WTC11 (cell line): ENCODE measurements around the gene OGFR. TPM values are rescaled to one million over a fixed set of nuclear protein-coding genes. Genes with fewer than 3 reads are reported as not detected.

ENCODE experiments used
- ATAC-seq: fragments of 200-7000 bp; cut with Tn5 transposase; 2 replicates; pipeline ENCODE4 v1.10.0; 2021; ENCODE audit warnings: mild to moderate bottlenecking, moderate library complexity
- CTCF ChIA-PET: fragments of 300-600 bp; sonication (Branson Sonifier 250); formaldehyde crosslinking; loops from one replicate; lab custom pipeline; 2021; ENCODE audit warnings: antibody characterized with exemption; lab: Charles Lee
- POLR2A ChIA-PET: fragments of 350-600 bp; sonication (Branson Sonifier 250); formaldehyde crosslinking; loops from one replicate; lab custom pipeline; 2021; ENCODE audit warnings: antibody characterized with exemption; lab: Charles Lee
- DNase-seq: peaks from one replicate; pipeline ENCODE4 v3.0.0; 2021; ENCODE audit warnings: low spot score
- H3K27ac Mint-ChIP-seq: 2 replicates; pipeline ENCODE4 v1.8.0; 2021; ENCODE audit warnings: mixed read lengths
- H3K27me3 Mint-ChIP-seq: 2 replicates; pipeline ENCODE4 v1.8.0; 2021; ENCODE audit warnings: low read depth, mild to moderate bottlenecking, moderate library complexity, mixed read lengths
- H3K36me3 Mint-ChIP-seq: 2 replicates; pipeline ENCODE4 v1.8.0; 2021; ENCODE audit warnings: mixed read lengths
- H3K4me1 Mint-ChIP-seq: 2 replicates; pipeline ENCODE4 v1.8.0; 2022; ENCODE audit warnings: mixed read lengths
- H3K4me3 Mint-ChIP-seq: 2 replicates; pipeline ENCODE4 v1.8.0; 2021; ENCODE audit warnings: mild to moderate bottlenecking, moderate library complexity, mixed read lengths
- H3K9me3 Mint-ChIP-seq: 2 replicates; pipeline ENCODE4 v1.8.0; 2021; ENCODE audit warnings: mixed read lengths
- CREB1 ChIP-seq: sonication (generic); formaldehyde crosslinking; IDR thresholded peaks from 2 replicates; pipeline ENCODE4 v1.8.0; 2023; ENCODE audit warnings: mild to moderate bottlenecking, missing genetic modification reagents
- EMX1 ChIP-seq: fragments of 250-450 bp; sonication (Bioruptor Pico); IDR thresholded peaks from 2 replicates; pipeline ENCODE4 v1.8.0; 2021; ENCODE audit warnings: mild to moderate bottlenecking
- ESRRA ChIP-seq: sonication (generic); formaldehyde crosslinking; IDR thresholded peaks from 2 replicates; pipeline ENCODE4 v1.8.1; 2022; ENCODE audit warnings: mild to moderate bottlenecking, missing genetic modification reagents, borderline replicate concordance
- ETV6 ChIP-seq: sonication (generic); formaldehyde crosslinking; IDR thresholded peaks from 2 replicates; pipeline ENCODE4 v1.8.1; 2022; ENCODE audit warnings: mild to moderate bottlenecking, missing genetic modification reagents
- FOXK1 ChIP-seq: sonication (generic); formaldehyde crosslinking; IDR thresholded peaks from 2 replicates; pipeline ENCODE4 v1.8.0; 2022; ENCODE audit warnings: mild to moderate bottlenecking, moderate library complexity, missing genetic modification reagents
- HMGA2 ChIP-seq: fragments of 250-450 bp; sonication (Bioruptor Pico); IDR thresholded peaks from 2 replicates; pipeline ENCODE4 v1.4.0; 2021; ENCODE audit warnings: mild to moderate bottlenecking, moderate library complexity
- IRF2 ChIP-seq: sonication (generic); formaldehyde crosslinking; IDR thresholded peaks from 2 replicates; pipeline ENCODE4 v1.8.0; 2022; ENCODE audit warnings: low read depth, missing genetic modification reagents, borderline replicate concordance
- SMAD3 ChIP-seq: sonication (generic); formaldehyde crosslinking; IDR thresholded peaks from 2 replicates; pipeline ENCODE4 v1.8.0; 2022; ENCODE audit warnings: missing genetic modification reagents, mild to moderate bottlenecking, borderline replicate concordance
- TEAD4 ChIP-seq: sonication (generic); formaldehyde crosslinking; IDR thresholded peaks from 2 replicates; pipeline ENCODE4 v1.8.0; 2022; ENCODE audit warnings: mild to moderate bottlenecking, missing genetic modification reagents
- ZBTB21 ChIP-seq: sonication (generic); formaldehyde crosslinking; IDR thresholded peaks from 2 replicates; pipeline ENCODE4 v1.8.1; 2023; ENCODE audit warnings: mild to moderate bottlenecking, missing genetic modification reagents, borderline replicate concordance
- ZNF138 ChIP-seq: sonication (generic); formaldehyde crosslinking; conservative IDR thresholded peaks from 2 replicates; pipeline ENCODE4 v1.8.1; 2022; ENCODE audit warnings: mild to moderate bottlenecking, moderate library complexity, missing genetic modification reagents
- ZNF263 ChIP-seq: sonication (generic); formaldehyde crosslinking; IDR thresholded peaks from 2 replicates; pipeline ENCODE4 v1.8.1; 2022; ENCODE audit warnings: low read depth, mild to moderate bottlenecking, moderate library complexity, missing genetic modification reagents
- total RNA-seq: library from RNA; stranded (reverse); gene quantifications from 3 replicates; pipeline ENCODE4 v1.2.3, GENCODE V29; 2021
- TF ChIP-seq, protein P1 (sequence below): sonication (generic); formaldehyde crosslinking; conservative IDR thresholded peaks from 2 replicates; pipeline ENCODE4 v1.8.1; 2022; ENCODE audit warnings: mild to moderate bottlenecking, missing genetic modification reagents
- TF ChIP-seq, protein P2 (sequence below): sonication (generic); formaldehyde crosslinking; IDR thresholded peaks from 2 replicates; pipeline ENCODE4 v1.8.0; 2022; ENCODE audit warnings: mild to moderate bottlenecking, missing genetic modification reagents
- TF ChIP-seq, protein P3 (sequence below): sonication (generic); formaldehyde crosslinking; IDR thresholded peaks from 2 replicates; pipeline ENCODE4 v1.8.0; 2022; ENCODE audit warnings: mild to moderate bottlenecking, missing genetic modification reagents
- TF ChIP-seq, protein P4 (sequence below): sonication (generic); formaldehyde crosslinking; IDR thresholded peaks from 2 replicates; pipeline ENCODE4 v1.8.1; 2023; ENCODE audit warnings: mild to moderate bottlenecking, missing genetic modification reagents, moderate library complexity
- TF ChIP-seq, protein P5 (sequence below): fragments of 250-450 bp; sonication (Bioruptor Pico); IDR thresholded peaks from 2 replicates; pipeline ENCODE4 v1.8.0; 2021; ENCODE audit warnings: mild to moderate bottlenecking
- TF ChIP-seq, protein P6 (sequence below): sonication (generic); formaldehyde crosslinking; IDR thresholded peaks from 2 replicates; pipeline ENCODE4 v1.8.1; 2022; ENCODE audit warnings: low read depth, mild to moderate bottlenecking, moderate library complexity, missing genetic modification reagents, borderline replicate concordance

OGFR gene
- total RNA-seq, 1 experiment from 2014 or later = 43.3 TPM

DNA sequence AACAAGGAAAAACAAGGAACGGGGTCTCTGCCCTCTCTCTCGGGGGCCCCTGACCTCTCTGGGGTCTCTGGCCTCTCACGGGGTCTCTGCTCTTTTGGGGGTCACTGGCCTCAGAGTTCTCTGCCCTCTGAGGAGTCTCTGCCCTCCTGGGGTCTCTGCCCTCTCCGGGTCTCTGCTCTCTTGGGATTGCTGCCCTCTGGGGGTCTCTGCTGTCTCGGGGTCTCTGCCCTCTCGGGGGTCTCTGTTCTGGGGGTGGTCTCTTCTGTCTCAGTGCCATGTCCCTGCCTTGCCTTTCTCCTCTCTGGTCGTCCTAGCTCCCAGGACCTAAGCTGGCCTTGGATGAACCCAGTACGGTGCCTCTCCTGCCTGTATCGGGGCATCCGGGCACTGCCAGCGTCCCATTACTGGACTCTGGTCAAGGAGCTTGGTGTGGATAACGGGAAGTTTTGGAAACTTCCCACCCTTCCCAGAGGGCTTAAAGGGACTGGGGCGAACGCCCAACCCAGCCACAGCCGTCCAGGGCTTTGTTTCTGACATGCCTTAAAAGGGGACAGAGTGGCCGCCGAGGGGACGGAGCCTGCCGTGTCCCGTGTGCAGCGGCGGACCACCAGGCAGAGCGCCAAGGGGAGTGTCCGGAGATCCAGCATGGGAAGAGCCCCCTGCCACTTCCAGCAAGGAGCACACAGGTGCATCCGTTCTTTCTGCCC is 33.1 kb upstream of the OGFR start:
- Mint-ChIP-seq H3K27ac (no peak overlapping the region), H3K27me3 (no peaks in the 10 kb centered on the region), H3K9me3 (no peaks in the 10 kb centered on the region), H3K36me3 (no peaks in the 10 kb centered on the region), H3K4me1 (peaks cover 6% of the 10 kb centered on the region), H3K4me3 (no peak overlapping the region)
- CTCF ChIA-PET = no interaction called here
- ATAC-seq (no peak), DNase-seq (no peak)
- POLR2A ChIA-PET = no interaction called here
- no peak for TF ChIP-seq IRF2 (CRISPR knock-in tag)
- TF ChIP-seq, protein P1, sequence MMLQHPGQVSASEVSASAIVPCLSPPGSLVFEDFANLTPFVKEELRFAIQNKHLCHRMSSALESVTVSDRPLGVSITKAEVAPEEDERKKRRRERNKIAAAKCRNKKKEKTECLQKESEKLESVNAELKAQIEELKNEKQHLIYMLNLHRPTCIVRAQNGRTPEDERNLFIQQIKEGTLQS (CRISPR knock-in tag) = no peak
- TF ChIP-seq TEAD4 (CRISPR knock-in tag) = no peak
- TF ChIP-seq HMGA2 (CRISPR knock-in tag) = no peak
- TF ChIP-seq, protein P2, sequence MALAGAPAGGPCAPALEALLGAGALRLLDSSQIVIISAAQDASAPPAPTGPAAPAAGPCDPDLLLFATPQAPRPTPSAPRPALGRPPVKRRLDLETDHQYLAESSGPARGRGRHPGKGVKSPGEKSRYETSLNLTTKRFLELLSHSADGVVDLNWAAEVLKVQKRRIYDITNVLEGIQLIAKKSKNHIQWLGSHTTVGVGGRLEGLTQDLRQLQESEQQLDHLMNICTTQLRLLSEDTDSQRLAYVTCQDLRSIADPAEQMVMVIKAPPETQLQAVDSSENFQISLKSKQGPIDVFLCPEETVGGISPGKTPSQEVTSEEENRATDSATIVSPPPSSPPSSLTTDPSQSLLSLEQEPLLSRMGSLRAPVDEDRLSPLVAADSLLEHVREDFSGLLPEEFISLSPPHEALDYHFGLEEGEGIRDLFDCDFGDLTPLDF (CRISPR knock-in tag) = no peak
- TF ChIP-seq, protein P3, sequence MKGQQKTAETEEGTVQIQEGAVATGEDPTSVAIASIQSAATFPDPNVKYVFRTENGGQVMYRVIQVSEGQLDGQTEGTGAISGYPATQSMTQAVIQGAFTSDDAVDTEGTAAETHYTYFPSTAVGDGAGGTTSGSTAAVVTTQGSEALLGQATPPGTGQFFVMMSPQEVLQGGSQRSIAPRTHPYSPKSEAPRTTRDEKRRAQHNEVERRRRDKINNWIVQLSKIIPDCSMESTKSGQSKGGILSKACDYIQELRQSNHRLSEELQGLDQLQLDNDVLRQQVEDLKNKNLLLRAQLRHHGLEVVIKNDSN (CRISPR knock-in tag) = no peak
- TF ChIP-seq SMAD3 (CRISPR knock-in tag) = no peak
- TF ChIP-seq ETV6 (CRISPR knock-in tag) = no peak
- TF ChIP-seq, protein P4, sequence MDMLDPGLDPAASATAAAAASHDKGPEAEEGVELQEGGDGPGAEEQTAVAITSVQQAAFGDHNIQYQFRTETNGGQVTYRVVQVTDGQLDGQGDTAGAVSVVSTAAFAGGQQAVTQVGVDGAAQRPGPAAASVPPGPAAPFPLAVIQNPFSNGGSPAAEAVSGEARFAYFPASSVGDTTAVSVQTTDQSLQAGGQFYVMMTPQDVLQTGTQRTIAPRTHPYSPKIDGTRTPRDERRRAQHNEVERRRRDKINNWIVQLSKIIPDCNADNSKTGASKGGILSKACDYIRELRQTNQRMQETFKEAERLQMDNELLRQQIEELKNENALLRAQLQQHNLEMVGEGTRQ (CRISPR knock-in tag) = no peak
- TF ChIP-seq ZNF263 (CRISPR knock-in tag) = no peak
- TF ChIP-seq ESRRA (CRISPR knock-in tag) = no peak
- no peak for TF ChIP-seq ZNF138
- no peak for TF ChIP-seq CREB1
- no peak for TF ChIP-seq EMX1 (CRISPR knock-in tag)
- no peak for TF ChIP-seq FOXK1
- TF ChIP-seq, protein P5, sequence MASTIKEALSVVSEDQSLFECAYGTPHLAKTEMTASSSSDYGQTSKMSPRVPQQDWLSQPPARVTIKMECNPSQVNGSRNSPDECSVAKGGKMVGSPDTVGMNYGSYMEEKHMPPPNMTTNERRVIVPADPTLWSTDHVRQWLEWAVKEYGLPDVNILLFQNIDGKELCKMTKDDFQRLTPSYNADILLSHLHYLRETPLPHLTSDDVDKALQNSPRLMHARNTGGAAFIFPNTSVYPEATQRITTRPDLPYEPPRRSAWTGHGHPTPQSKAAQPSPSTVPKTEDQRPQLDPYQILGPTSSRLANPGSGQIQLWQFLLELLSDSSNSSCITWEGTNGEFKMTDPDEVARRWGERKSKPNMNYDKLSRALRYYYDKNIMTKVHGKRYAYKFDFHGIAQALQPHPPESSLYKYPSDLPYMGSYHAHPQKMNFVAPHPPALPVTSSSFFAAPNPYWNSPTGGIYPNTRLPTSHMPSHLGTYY (CRISPR knock-in tag) = no peak

DNA sequence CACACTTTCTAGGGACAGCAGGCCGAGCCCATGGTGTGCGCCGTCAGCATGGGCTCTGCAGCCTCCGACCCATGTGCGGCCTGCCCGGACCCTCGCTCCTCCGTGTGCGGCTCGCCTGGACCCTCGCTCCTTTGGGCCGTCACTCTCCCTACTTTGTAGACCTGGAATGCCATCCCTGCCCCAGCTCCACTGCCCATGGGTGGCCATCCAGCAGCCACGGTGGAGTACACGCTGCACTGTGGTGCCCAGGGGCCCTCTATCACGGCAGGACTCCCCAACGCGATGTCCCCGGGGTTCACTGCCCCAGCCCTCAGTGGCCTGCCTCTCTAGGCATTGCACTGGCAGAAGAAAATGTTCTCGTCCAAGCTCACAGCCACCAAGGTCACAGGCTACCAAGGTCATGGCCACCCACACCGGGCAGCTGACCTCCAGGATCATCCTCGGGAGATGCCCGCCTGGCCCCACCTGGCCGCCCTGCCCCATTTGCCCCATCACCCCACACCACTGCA is 32.5 kb upstream of the OGFR start:
- Mint-ChIP-seq H3K4me3 (no peak overlapping the region), H3K27me3 (no peaks in the 10 kb centered on the region), H3K36me3 (no peaks in the 10 kb centered on the region), H3K4me1 (peaks cover 10% of the 10 kb centered on the region), H3K9me3 (no peaks in the 10 kb centered on the region), H3K27ac (no peak overlapping the region)
- TF ChIP-seq, protein P2 (CRISPR knock-in tag) = no peak
- no peak for TF ChIP-seq ZBTB21 (CRISPR knock-in tag)
- TF ChIP-seq, protein P6, sequence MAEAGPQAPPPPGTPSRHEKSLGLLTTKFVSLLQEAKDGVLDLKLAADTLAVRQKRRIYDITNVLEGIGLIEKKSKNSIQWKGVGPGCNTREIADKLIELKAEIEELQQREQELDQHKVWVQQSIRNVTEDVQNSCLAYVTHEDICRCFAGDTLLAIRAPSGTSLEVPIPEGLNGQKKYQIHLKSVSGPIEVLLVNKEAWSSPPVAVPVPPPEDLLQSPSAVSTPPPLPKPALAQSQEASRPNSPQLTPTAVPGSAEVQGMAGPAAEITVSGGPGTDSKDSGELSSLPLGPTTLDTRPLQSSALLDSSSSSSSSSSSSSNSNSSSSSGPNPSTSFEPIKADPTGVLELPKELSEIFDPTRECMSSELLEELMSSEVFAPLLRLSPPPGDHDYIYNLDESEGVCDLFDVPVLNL (CRISPR knock-in tag) = no peak
- ChIA-PET POLR2A (no interaction called here), CTCF (interaction anchor here (2.3 kb wide), 1 partner anchor 10 kb away, joined by 7 read pairs; no protein-coding TSS in a partner anchor)
- DNase-seq (no peak), ATAC-seq (no peak)
